HepG2 (cell line): ENCODE data around the gene TTBK2.
A peak's percentile ranks its signal among the peaks of the same experiment; 100 is the strongest.

Source experiments
- BCLAF1 ChIP-seq: fragments of 450-650 bp; IDR thresholded peaks from 2 replicates; pipeline ENCODE4 v1.6.1; 2017; ENCODE audit warnings: mild to moderate bottlenecking
- CTCF ChIP-seq: sonication (generic); formaldehyde crosslinking; IDR thresholded peaks from 2 replicates; pipeline ENCODE4 v1.5.0; 2020; ENCODE audit warnings: mild to moderate bottlenecking, missing genetic modification reagents, moderate library complexity
- FOXJ3 ChIP-seq: sonication (generic); formaldehyde crosslinking; IDR thresholded peaks from 2 replicates; pipeline ENCODE4 v1.4.0; 2020; ENCODE audit warnings: missing genetic modification reagents, mild to moderate bottlenecking, borderline replicate concordance
- GMEB1 ChIP-seq: sonication (generic); formaldehyde crosslinking; IDR thresholded peaks from 2 replicates; pipeline ENCODE4 v1.5.1; 2020; ENCODE audit warnings: missing genetic modification reagents, mild to moderate bottlenecking, borderline replicate concordance
- HBP1 ChIP-seq: IDR thresholded peaks from 2 replicates; pipeline ENCODE4 v1.6.1; 2016; ENCODE audit warnings: low read depth, control low read depth
- KLF11 ChIP-seq: IDR thresholded peaks from 2 replicates; pipeline ENCODE4 v1.6.1; 2016; ENCODE audit warnings: missing compliant biosample characterization
- MTERF4 ChIP-seq: sonication (generic); formaldehyde crosslinking; IDR thresholded peaks from 2 replicates; pipeline ENCODE4 v1.8.0; 2023; ENCODE audit warnings: mild to moderate bottlenecking, missing genetic modification reagents
- NFE2L1 ChIP-seq: sonication (generic); formaldehyde crosslinking; IDR thresholded peaks from 2 replicates; pipeline ENCODE4 v1.4.0; 2020; ENCODE audit warnings: missing genetic modification reagents, mild to moderate bottlenecking, borderline replicate concordance
- ZNF24 ChIP-seq: fragments of 450-650 bp; IDR thresholded peaks from 2 replicates; pipeline ENCODE4 v1.6.1; 2017; ENCODE audit warnings: antibody characterized with exemption, mild to moderate bottlenecking

GRCh38 chr15:42920519-42921341 is at the start of gene TTBK2:
- TF ChIP-seq BCLAF1, result no peak
- TF ChIP-seq MTERF4 (CRISPR knock-in tag), result 0 out of 2 replicates have a peak, but pooled peaks have one; percentile 79
- peak; percentile 87 for TF ChIP-seq GMEB1 (CRISPR knock-in tag)
- no peak; the same call in 1 of the 2 replicates for TF ChIP-seq KLF11 (CRISPR knock-in tag)
- peak; percentile 83; the same call in 1 of the 2 replicates for TF ChIP-seq HBP1 (CRISPR knock-in tag)
- no peak for TF ChIP-seq FOXJ3 (CRISPR knock-in tag)
- TF ChIP-seq NFE2L1, result no peak
- no peak for TF ChIP-seq ZNF24
- 0 out of 2 replicates have a peak, but pooled peaks have one; percentile 16 for TF ChIP-seq CTCF
